MV-4-11 (cell line): ENCODE results near the gene ARHGEF6.
A peak's percentile ranks its signal among the peaks of the same experiment; 100 is the strongest.

ENCODE experiments used
- DNase-seq: peaks from one replicate; lab custom pipeline; 2025; lab: John Stamatoyannopoulos, UW

ARHGEF6 gene

GRCh38 chrX:136745215-136746173 is 35.2 kb downstream of the ARHGEF6 start:
- DNase-seq = peak; percentile 80

DNA sequence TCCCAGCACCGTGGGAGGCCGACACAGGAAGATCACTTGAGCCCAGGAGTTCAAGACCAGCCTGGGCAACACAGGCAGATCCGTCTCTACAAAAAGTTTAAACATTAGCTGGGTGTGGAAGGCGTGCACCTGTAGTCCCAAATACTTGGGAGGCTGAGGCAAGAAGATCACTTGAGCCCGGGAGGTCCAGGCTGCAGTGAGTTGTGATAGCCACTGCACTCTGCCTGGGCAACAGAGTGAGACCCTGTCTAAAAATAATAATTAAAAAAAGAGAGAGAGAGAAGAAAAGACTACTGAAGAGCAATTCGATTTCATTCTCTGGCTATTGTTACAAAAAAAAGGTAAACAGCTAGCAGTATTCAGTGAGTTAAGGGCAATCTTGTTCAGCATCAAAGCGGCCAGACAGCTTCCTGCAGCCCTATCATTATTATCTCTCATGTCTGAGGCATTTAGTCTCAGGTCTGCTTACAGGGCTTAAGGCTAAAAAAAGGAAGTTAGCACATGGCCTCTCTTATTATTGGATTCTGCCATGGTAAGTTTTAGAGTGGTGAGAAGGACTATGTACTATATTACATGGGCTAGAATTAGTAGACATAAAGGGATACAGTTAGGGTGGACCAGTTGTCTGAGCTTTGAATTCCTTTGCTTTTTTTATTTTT is 37.9 kb downstream of the ARHGEF6 start:
- peak; percentile 49 for DNase-seq

DNA sequence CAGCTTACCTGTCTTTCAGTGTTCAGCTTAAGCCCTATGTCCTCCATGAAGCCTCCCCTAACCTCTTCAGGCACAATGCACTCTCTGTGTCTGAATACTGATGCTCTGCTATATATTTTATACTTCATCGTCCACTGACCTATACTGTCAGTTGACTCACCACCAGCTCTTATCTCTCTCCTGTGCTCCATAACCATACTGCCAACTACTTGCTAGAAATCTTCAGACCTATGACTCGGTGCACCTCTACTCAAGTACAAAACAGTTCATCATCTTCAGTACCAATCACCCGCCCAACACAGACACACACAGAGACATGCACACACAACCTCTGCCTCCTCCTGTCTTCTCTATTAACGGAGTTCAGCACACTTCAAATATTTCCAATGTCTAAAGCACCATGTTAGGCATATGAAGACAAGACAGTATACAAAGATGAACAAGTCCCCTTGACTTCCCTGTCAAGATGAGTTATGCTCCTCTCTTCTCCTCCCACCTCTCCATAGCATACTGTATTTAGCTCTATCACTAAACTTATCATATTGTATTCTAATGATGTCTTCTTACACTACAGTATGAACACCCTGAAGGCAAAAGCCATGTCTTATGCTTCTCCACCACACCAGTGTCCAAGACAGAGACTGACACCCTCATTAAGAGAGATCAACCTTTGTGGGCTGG is 42.5 kb downstream of the ARHGEF6 start:
- no peak for DNase-seq

GRCh38 chrX:136736690-136737089 is 44.0 kb downstream of the ARHGEF6 start:
- no peak for DNase-seq

- DNase-seq = peak; percentile 25
These were observed 45.1 kb downstream of the ARHGEF6 start for GRCh38 chrX:136735601-136736000.

- DNase-seq = no peak
These were observed 47.1 kb downstream of the ARHGEF6 start for GRCh38 chrX:136733613-136734012.

DNA sequence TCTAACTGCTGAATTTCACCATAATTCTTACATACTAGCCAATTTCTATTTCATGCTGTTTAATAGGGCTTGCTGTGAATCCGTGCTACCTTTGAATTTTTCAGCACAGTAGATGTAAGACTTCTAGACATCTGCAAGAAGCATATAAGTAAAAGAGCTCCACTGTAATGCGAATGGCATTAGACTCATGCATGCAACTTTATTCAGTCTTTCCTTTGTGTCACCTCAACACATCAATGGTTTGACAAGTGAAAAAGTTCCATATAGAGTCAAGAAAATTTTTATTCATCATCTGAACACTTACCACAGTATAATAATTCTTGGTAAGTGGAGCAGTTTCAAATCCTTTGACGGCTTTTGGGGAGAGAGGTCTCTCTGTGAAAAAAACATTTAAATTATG is 48.9 kb downstream of the ARHGEF6 start:
- DNase-seq = no peak

DNA sequence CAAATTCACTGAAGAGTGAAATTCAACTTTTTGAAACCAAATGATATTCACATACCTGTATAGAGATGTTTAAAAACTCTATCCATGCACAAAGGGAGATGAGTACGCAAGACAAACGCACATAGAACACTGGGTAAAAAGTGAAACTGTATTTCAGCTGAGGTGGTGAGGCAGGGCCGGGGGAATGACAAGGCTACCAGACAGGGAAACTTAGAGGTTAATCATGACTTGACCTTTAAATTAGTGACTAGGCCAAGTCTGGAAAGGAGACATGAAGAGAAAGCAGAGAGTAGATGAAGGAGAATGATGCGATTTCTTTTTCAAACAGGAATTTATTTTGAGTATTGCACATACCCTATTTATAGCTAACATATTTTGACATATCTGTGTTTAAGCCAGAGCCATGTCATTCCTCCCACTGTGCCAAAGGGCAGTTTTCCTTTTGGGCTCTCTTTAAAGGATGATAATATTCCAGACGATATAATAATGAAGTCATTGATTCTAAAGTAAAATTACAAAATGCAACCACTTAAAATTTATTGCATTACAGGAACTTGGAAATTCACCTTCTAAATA is 49.4 kb downstream of the ARHGEF6 start:
- DNase-seq = no peak

- no peak for DNase-seq
These were observed 52.3 kb downstream of the ARHGEF6 start for GRCh38 chrX:136728393-136728792.

DNA sequence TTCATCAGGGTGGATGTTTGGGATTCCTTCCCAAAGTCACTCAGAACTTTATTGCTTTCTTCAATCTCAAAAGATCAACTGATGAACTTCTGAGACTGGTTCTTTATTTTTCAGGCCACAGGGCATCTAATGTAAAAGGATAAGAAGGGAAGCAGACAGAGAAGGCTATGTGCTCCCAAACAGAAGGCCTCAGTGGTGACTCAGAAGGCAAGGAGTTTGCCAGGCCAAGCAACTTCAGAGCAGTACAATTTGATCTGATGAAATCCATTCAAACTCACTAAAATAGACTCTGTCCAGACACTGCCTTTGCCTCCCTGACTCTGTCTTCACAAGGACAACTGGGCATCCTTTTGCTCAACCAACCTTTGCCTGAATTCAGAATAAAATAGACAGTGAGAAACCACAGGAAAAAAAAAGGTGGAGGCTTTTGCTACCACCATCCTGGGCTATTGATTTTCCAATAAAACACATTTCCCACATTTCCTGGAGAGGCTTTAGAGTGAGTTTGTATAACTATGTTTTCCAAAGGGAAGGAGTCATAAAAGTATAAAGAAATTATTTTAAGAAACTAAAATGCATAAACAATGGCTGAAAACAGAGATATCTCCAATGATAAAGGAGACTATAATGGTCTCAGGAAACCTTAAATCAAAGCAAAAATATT is 55.2 kb downstream of the ARHGEF6 start:
- DNase-seq = no peak

DNA sequence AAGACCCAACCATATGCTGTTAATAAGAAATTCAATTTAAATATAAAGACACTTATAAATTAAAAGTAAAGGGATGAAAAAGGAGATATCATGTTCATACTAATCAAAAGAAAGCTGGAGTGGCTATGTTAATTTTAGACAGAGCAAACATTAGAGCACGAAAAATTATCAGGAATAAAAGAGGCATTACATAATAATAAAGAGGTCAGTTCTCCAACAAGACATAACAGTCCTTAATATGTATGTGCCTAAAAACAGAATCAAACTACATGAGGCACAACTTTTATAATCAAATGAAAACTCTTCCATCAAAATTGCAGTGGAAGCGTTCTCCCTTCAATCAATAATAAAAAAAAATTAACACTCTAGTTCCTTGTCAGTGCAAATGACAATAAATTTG is 62.6 kb downstream of the ARHGEF6 start:
- DNase-seq = no peak

DNA sequence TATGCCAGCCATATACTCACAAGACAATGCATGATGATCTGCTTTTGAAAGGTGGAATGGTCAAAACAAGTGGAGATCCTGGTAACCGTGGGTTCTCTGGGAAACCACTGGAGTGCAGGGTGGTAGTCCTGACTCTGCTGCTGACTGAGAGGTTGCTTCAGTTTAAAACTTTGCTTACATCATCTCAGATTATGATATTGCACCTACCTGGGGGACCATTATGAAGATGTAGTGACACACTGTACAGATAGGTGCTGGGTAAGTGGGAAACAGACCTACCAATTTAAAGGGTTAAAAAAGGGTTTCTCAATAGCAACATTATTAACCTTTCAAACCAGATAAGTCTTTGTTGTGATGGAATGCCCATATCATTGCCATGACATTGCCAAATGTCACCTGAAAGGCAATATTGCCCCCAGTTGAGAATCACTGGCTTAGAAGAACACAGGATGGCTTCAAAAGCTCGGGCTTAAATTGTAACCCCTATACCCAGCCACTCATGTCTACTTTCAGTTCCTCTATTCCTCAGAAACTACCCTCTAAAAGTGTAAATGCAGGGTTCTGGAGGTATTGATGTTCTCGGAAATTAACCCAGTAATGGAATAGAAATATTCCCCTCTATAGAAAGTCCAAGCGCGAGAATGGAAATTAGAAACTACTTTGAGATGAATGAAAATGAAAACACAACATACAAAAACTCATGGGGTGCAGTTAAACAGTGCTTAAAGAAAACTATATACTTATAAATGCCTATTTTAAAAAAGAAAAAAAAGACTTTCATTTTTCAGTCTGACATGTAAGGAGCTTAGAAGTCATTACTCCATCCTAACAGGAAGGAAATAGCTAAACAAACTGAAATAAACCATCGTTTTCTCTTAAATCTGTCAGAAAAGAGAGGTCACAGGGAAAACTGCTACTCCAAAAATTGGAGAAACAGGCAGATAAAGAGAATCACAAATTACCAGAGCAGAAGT is 65.8 kb downstream of the ARHGEF6 start:
- DNase-seq = peak; percentile 63

DNA sequence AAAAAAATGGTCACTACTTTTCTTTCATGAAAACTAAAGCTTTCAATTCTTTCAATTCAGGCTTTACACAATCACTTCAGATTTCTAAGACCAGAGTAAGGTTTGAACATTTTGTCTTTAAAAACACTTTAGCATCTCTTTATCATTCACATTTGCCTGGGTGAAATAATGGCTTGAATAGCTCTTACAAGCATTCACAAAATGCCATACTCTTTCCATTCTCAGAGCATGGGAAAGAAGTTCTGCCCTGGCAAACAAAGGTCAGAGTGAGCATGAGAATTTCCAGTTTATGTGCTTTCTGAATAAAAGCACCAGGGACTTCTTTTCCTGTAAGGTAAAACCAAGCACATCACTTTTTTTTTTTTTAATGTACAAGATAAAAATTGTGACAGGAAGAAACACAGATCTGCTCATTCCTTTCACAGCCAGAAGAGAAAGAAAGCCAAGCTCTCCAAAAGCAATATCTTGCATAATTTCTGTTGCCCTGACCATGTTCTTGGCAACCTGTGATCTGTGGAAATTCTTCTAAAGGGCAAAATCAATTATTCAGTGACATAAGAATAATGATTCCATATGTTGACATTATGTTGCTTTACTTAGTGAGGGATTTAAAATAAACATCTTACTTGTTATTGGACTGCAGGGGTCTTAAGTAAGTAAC is 68.0 kb downstream of the ARHGEF6 start:
- DNase-seq = no peak

GRCh38 chrX:136711147-136711546 is 69.6 kb downstream of the ARHGEF6 start:
- DNase-seq = no peak

- no peak for DNase-seq
These were observed 70.3 kb downstream of the ARHGEF6 start for GRCh38 chrX:136710325-136710951.

DNA sequence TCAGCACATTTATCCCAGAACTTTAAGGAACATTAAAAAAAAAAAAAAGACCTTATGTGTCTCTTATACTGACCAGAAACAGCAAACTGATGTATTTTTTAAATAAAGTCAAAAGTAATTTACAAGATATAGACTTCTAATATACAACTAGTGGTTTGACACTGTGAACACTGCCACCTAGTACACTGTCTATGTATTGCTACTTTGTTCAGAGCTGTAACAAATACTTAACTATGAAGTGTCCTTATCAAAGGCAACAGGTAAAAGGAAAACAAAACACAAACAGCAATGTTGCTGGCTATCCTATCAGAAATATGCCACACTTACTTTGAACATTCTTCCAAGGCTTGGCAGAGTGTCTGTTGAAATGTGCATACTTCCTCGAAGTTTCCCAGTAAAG is 72.4 kb downstream of the ARHGEF6 start:
- peak; percentile 2 for DNase-seq

DNA sequence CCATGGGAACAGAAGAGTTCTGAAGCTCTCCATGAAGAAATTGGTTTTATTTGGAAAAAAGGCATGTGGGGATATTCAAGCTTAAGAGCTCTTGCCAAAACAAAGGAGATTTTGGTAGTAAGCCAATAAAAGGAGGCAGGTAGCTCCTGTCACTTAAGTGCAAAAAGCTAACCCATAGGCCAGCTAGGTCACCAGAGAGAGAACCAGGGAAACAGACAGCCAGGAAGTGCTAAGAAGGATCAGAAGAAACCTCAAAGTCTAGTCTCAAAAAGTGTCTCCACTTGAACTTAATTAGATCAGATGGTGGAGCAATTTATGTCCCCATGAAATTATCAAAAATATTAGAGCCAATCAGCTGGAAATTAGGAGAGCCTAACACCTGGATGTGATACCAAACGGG is 83.6 kb downstream of the ARHGEF6 start:
- DNase-seq = no peak

- peak; percentile 25 for DNase-seq
These were observed 86.2 kb downstream of the ARHGEF6 start for GRCh38 chrX:136694431-136695087.

DNA sequence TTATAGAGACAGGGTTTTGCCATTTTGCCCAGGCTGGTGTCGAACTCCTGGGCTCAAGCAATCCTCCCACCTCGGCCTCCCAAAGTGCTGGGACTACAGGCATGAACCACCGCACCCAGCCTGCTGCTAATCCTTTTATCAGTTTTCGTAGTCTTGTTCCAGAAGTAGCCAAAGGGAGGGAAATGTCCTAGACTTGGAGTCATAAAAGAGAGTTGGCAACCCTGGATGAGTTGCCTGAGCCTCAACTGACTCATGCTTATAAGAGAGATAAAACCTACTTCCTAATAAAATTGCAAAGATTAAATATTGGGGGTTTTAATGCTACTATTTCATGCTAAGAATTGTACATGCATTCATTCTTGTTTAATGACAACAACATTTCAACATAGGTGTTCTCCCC is 88.5 kb downstream of the ARHGEF6 start:
- no peak for DNase-seq
